Neural progenitor cell (in vitro differentiated cells): ENCODE results near the gene CNOT4. TPM values are rescaled to one million over a fixed set of nuclear protein-coding genes. Genes with fewer than 3 reads are reported as not detected.

Source experiments
- DNase-seq: peaks from one replicate; pipeline ENCODE4 v3.0.0-alpha.2; 2016; ENCODE audit warnings: low spot score
- H2AFZ ChIP-seq: fragments of 200-600 bp; sonication (generic); replicated peaks from 2 replicates; pipeline ENCODE4 v1.6.1; 2016; ENCODE audit warnings: antibody characterized with exemption
- H3F3A ChIP-seq: fragments of 200-600 bp; sonication (generic); 2 replicates; pipeline ENCODE4 v1.6.1; 2016; ENCODE audit warnings: antibody characterized with exemption, low read depth
- H3K27ac ChIP-seq: fragments of 200-600 bp; sonication (generic); 2 replicates; pipeline ENCODE4 v1.5.1; 2016; ENCODE audit warnings: mild to moderate bottlenecking
- H3K27me3 ChIP-seq: fragments of 200-600 bp; sonication (generic); 2 replicates; pipeline ENCODE4 v1.6.1; 2016; ENCODE audit warnings: mild to moderate bottlenecking, moderate library complexity
- H3K36me3 ChIP-seq: fragments of 200-600 bp; sonication (generic); 2 replicates; pipeline ENCODE4 v1.5.1; 2016
- H3K4me1 ChIP-seq: fragments of 200-600 bp; sonication (generic); 2 replicates; pipeline ENCODE4 v1.6.1; 2016; ENCODE audit warnings: mixed run types
- H3K4me2 ChIP-seq: fragments of 200-600 bp; sonication (generic); 2 replicates; pipeline ENCODE4 v1.6.1; 2016
- H3K4me3 ChIP-seq: fragments of 200-600 bp; sonication (generic); 2 replicates; pipeline ENCODE4 v1.5.1; 2016
- H3K79me2 ChIP-seq: fragments of 200-600 bp; sonication (generic); 2 replicates; pipeline ENCODE4 v1.6.1; 2016; ENCODE audit warnings: low read depth
- H3K9ac ChIP-seq: fragments of 200-600 bp; sonication (generic); 2 replicates; pipeline ENCODE4 v1.6.1; 2016
- H3K9me3 ChIP-seq: fragments of 200-600 bp; sonication (generic); 2 replicates; pipeline ENCODE4 v1.5.1; 2016; ENCODE audit warnings: low read depth
- H4K20me1 ChIP-seq: fragments of 200-600 bp; sonication (generic); 2 replicates; pipeline ENCODE4 v1.6.1; 2016; ENCODE audit warnings: low read depth
- H3K27ac Mint-ChIP-seq: 3 replicates; pipeline ENCODE4 v1.8.0; 2021; ENCODE audit warnings: mixed read lengths
- H3K27me3 Mint-ChIP-seq: 2 replicates; pipeline ENCODE4 v1.8.0; 2022; ENCODE audit warnings: low read depth, mild to moderate bottlenecking, inconsistent platforms, moderate library complexity, mixed read lengths; ENCODE audit not compliant: insufficient read depth
- H3K36me3 Mint-ChIP-seq: 3 replicates; pipeline ENCODE4 v1.8.0; 2021; ENCODE audit warnings: mixed read lengths
- H3K4me1 Mint-ChIP-seq: 3 replicates; pipeline ENCODE4 v1.8.0; 2021; ENCODE audit warnings: mixed read lengths
- H3K4me3 Mint-ChIP-seq: 3 replicates; pipeline ENCODE4 v1.8.0; 2021; ENCODE audit warnings: mild to moderate bottlenecking, moderate library complexity, mixed read lengths
- H3K9me3 Mint-ChIP-seq: 3 replicates; pipeline ENCODE4 v1.8.0; 2020; ENCODE audit warnings: mixed read lengths
- CTCF ChIP-seq: fragments of 200-600 bp; sonication (generic); IDR thresholded peaks from 2 replicates; pipeline ENCODE4 v1.5.1; 2017; ENCODE audit warnings: antibody characterized with exemption, mild to moderate bottlenecking
- EZH2 ChIP-seq: fragments of 200-600 bp; sonication (generic); IDR thresholded peaks from 2 replicates; pipeline ENCODE4 v1.6.1; 2017; ENCODE audit warnings: antibody characterized with exemption, mild to moderate bottlenecking, moderate library complexity
- EZH2phosphoT487 ChIP-seq: fragments of 200-600 bp; sonication (generic); IDR thresholded peaks from 2 replicates; pipeline ENCODE4 v1.6.1; 2017; ENCODE audit warnings: antibody characterized with exemption
- total RNA-seq: library from RNA; depleted of rRNA; stranded (reverse); fragments of >200 nt; gene quantifications from 2 replicates; pipeline ENCODE4 v1.2.3, GENCODE V29; 2015; ENCODE audit warnings: low replicate concordance

The CNOT4 gene
- total RNA-seq, 1 donor from 2014 or later, result 21.4 TPM

DNA sequence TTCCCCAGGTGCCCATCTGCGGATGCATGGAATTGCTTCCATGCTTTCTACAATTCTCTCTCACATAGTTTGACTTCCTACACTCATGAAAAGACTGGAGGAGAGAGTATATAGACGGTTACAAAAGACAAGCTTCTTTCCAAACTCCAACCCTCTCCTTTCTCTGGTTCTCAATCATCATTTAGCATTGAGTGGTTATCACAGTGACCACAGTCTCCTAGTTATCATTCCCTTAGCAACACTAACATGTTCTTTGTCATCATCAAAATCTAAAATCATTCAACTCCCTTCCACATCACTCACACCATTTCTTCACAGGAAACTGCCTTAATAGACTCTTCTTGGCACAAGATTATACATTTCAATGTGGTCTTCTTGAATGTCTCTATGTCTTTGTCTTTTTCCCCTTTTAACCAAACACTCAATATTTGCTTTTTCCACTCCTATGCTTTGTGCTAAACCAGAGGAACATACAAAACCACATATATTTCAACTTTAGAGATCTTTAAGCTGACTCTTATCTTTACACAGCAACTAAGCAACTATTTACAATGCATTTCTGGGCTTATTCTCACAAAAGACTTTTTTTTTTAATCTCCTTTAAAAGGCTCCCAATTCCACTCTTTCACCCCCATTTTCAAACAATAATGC is 126.3 kb downstream of the CNOT4 start:
- no peaks in the 10 kb centered on the region for H3K9me3 ChIP-seq
- DNase-seq, result no peak
- no peaks in the 10 kb centered on the region for H3K27me3 ChIP-seq
- H3K27me3 Mint-ChIP-seq, result no peaks in the 10 kb centered on the region
- H3K27ac Mint-ChIP-seq, result no peak overlapping the region
- H3K79me2 ChIP-seq, result no peaks in the 10 kb centered on the region
- H4K20me1 ChIP-seq, result peaks cover 12% of the 10 kb centered on the region
- H3F3A ChIP-seq, result no peaks in the 10 kb centered on the region
- H3K36me3 ChIP-seq, result no peaks in the 10 kb centered on the region
- H3K4me1 ChIP-seq, result peaks cover 23% of the 10 kb centered on the region
- H3K27ac ChIP-seq, result no peak overlapping the region
- no peak for TF ChIP-seq CTCF
- no peak for TF ChIP-seq EZH2phosphoT487
- no peak for TF ChIP-seq EZH2
- H3K4me3 ChIP-seq, result no peak overlapping the region
- peaks cover 18% of the 10 kb centered on the region for H3K4me1 Mint-ChIP-seq
- no peak overlapping the region for H2AFZ ChIP-seq
- H3K9me3 Mint-ChIP-seq, result no peaks in the 10 kb centered on the region
- no peak overlapping the region for H3K4me2 ChIP-seq
- H3K9ac ChIP-seq, result no peak overlapping the region
- no peak overlapping the region for H3K4me3 Mint-ChIP-seq
- H3K36me3 Mint-ChIP-seq, result peaks cover 2% of the 10 kb centered on the region

DNA sequence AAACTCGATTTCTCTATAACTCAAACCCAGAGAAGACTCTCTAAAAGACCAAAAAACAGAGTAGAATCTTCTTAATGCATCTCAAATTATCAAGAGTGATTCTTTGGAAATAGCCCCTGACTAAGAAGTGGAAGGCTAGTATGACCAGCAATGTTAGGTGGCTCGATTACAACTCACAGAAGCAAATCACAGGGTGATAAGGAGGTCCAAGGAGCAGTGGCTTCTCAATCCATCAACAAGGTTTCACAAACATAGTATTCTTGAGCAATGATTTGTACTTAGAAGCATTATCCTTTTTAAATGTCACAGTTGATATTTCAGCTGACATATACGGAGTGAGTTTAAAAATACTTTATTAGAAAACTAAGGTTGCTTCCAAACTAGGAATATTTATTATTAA is 127.7 kb downstream of the CNOT4 start:
- no peak for DNase-seq
- Histone ChIP-seq H3K9ac (no peak overlapping the region), H3K27ac (no peak overlapping the region), H3K4me3 (no peak overlapping the region), H3K9me3 (no peaks in the 10 kb centered on the region), H4K20me1 (peaks cover 12% of the 10 kb centered on the region), H2AFZ (no peak overlapping the region), H3K79me2 (no peaks in the 10 kb centered on the region), H3K36me3 (no peaks in the 10 kb centered on the region), H3K4me2 (no peak overlapping the region), H3F3A (no peaks in the 10 kb centered on the region), H3K4me1 (peaks cover 23% of the 10 kb centered on the region), H3K27me3 (no peaks in the 10 kb centered on the region)
- no peak overlapping the region for H3K27ac Mint-ChIP-seq
- no peak for TF ChIP-seq CTCF
- TF ChIP-seq EZH2, result no peak
- TF ChIP-seq EZH2phosphoT487, result no peak
- H3K36me3 Mint-ChIP-seq, result peaks cover 2% of the 10 kb centered on the region
- no peak overlapping the region for H3K4me3 Mint-ChIP-seq
- peaks cover 22% of the 10 kb centered on the region for H3K4me1 Mint-ChIP-seq
- H3K9me3 Mint-ChIP-seq, result no peaks in the 10 kb centered on the region
- no peaks in the 10 kb centered on the region for H3K27me3 Mint-ChIP-seq

GRCh38 chr7:135381369-135381768 is 128.5 kb downstream of the CNOT4 start:
- Histone ChIP-seq H3K36me3 (no peaks in the 10 kb centered on the region), H3K4me1 (peaks cover 23% of the 10 kb centered on the region), H4K20me1 (peaks cover 12% of the 10 kb centered on the region), H3K79me2 (no peaks in the 10 kb centered on the region), H3K27me3 (no peaks in the 10 kb centered on the region), H3K4me2 (peak overlapping the region; percentile 2), H3K9ac (no peak overlapping the region), H2AFZ (no peak overlapping the region), H3F3A (no peaks in the 10 kb centered on the region), H3K4me3 (no peak overlapping the region), H3K9me3 (no peaks in the 10 kb centered on the region), H3K27ac (no peak overlapping the region)
- Mint-ChIP-seq H3K4me3 (no peak overlapping the region), H3K36me3 (peaks cover 2% of the 10 kb centered on the region), H3K27ac (no peak overlapping the region), H3K4me1 (peaks cover 22% of the 10 kb centered on the region), H3K27me3 (no peaks in the 10 kb centered on the region), H3K9me3 (no peaks in the 10 kb centered on the region)
- TF ChIP-seq EZH2phosphoT487 (no peak), EZH2 (no peak), CTCF (no peak)
- no peak for DNase-seq
